Thoracic aorta (tissue), 2 donors: ENCODE data around the gene SNAPC4. TPM values are rescaled to one million over a fixed set of nuclear protein-coding genes. Genes with fewer than 3 reads are reported as not detected.

Source experiments
- ATAC-seq: fragments of 150-250 bp; one replicate; pipeline ENCODE4 v1.8.0; 2017; ENCODE audit warnings: low read depth; ENCODE audit not compliant: insufficient number of reproducible peaks, low FRiP score
- DNase-seq: peaks from one replicate; pipeline ENCODE4 v3.0.0-alpha.2; 2020; ENCODE audit warnings: low spot score
- H3K27ac ChIP-seq, 2 donors: fragments of 200-600 bp; sonication (generic); 1 replicate in 1 of 2; 2 replicates in 1 of 2; pipeline ENCODE4 v1.5.1; 2016; ENCODE audit warnings: mild to moderate bottlenecking in 2 of 2, moderate library complexity in 2 of 2
- H3K27me3 ChIP-seq: fragments of 200-600 bp; sonication (generic); replicated peaks from 2 replicates; pipeline ENCODE4 v1.6.0; 2016; ENCODE audit warnings: mild to moderate bottlenecking; ENCODE audit not compliant: insufficient read depth
- H3K36me3 ChIP-seq: fragments of 200-600 bp; sonication (generic); one replicate; pipeline ENCODE4 v1.5.1; 2016
- H3K4me1 ChIP-seq, 2 donors: fragments of 200-600 bp; sonication (generic); 1 replicate in 1 of 2; 2 replicates in 1 of 2; pipeline versions ENCODE4 v1.5.1 to v1.6.0; 2016; ENCODE audit warnings: low read depth in 2 of 2, mild to moderate bottlenecking in 1 of 2; ENCODE audit not compliant: control insufficient read depth in 1 of 2
- H3K4me3 ChIP-seq: fragments of 200-600 bp; sonication (generic); 2 replicates; pipeline ENCODE4 v1.5.1; 2016; ENCODE audit warnings: mild to moderate bottlenecking
- H3K9me3 ChIP-seq: fragments of 200-600 bp; sonication (generic); 2 replicates; pipeline ENCODE4 v1.5.1; 2016
- CTCF ChIP-seq: fragments of 200-600 bp; sonication (generic); IDR thresholded peaks from one replicate; pipeline ENCODE4 v1.5.1; 2019; ENCODE audit warnings: antibody characterized with exemption
- total RNA-seq, 2 donors: library from RNA; depleted of rRNA; stranded (reverse); fragments of >200 nt; gene quantifications; one replicate each; pipeline versions ENCODE4 v1.1.0 to v1.2.3, GENCODE V29; 2016

SNAPC4 gene
- total RNA-seq, 2 donors from 2014 or later, result 8.0 to 8.5 TPM

GRCh38 chr9:136379401-136379800 is 20.6 kb downstream of the SNAPC4 start:
- Histone ChIP-seq H3K36me3 (peaks cover 17% of the 10 kb centered on the region), H3K4me1 (no peaks in the 10 kb centered on the region), H3K4me3 (no peak overlapping the region), H3K27ac (no peak overlapping the region), H3K27me3 (no peaks in the 10 kb centered on the region), H3K9me3 (no peaks in the 10 kb centered on the region)
- ATAC-seq (no peak), DNase-seq (no peak)
- TF ChIP-seq CTCF, result no peak

- peaks cover 17% of the 10 kb centered on the region for H3K36me3 ChIP-seq
- H3K4me3 ChIP-seq, result no peak overlapping the region
- no peak for TF ChIP-seq CTCF
- DNase-seq (no peak), ATAC-seq (no peak)
- H3K27me3 ChIP-seq, result no peaks in the 10 kb centered on the region
- no peak overlapping the region for H3K27ac ChIP-seq
- H3K9me3 ChIP-seq, result no peaks in the 10 kb centered on the region
- H3K4me1 ChIP-seq, result no peaks in the 10 kb centered on the region
Measured at GRCh38 chr9:136379003-136379287, 21.0 kb downstream of the SNAPC4 start.

GRCh38 chr9:136378170-136379002 is 21.6 kb downstream of the SNAPC4 start:
- Histone ChIP-seq H3K4me1 (no peaks in the 10 kb centered on the region), H3K4me3 (no peak overlapping the region), H3K36me3 (peaks cover 16% of the 10 kb centered on the region), H3K27ac (no peak overlapping the region), H3K27me3 (no peaks in the 10 kb centered on the region), H3K9me3 (no peaks in the 10 kb centered on the region)
- TF ChIP-seq CTCF, result no peak
- DNase-seq, result no peak
- ATAC-seq, result no peak

GRCh38 chr9:136377341-136378169 is 22.4 kb downstream of the SNAPC4 start:
- H3K4me3 ChIP-seq, result no peak overlapping the region
- no peaks in the 10 kb centered on the region for H3K4me1 ChIP-seq
- no peak for TF ChIP-seq CTCF
- DNase-seq (no peak), ATAC-seq (no peak)
- H3K27me3 ChIP-seq, result no peaks in the 10 kb centered on the region
- H3K9me3 ChIP-seq, result no peaks in the 10 kb centered on the region
- H3K36me3 ChIP-seq, result peaks cover 12% of the 10 kb centered on the region
- H3K27ac ChIP-seq, result no peak overlapping the region

GRCh38 chr9:136376457-136376856 is 23.5 kb downstream of the SNAPC4 start:
- no peak for TF ChIP-seq CTCF
- Histone ChIP-seq H3K27me3 (no peaks in the 10 kb centered on the region), H3K27ac (no peak overlapping the region), H3K4me1 (no peaks in the 10 kb centered on the region), H3K4me3 (no peak overlapping the region), H3K36me3 (peaks cover 5% of the 10 kb centered on the region), H3K9me3 (no peaks in the 10 kb centered on the region)
- DNase-seq, result no peak
- ATAC-seq, result no peak
